Kidney (tissue), 14 donors: ENCODE measurements around the gene ASAP3. TPM values are rescaled to one million over a fixed set of nuclear protein-coding genes. Genes with fewer than 3 reads are reported as not detected.
"Not testable (repeated sequence)": the region's sequence is repeated elsewhere in the genome, so short reads cannot be mapped to it uniquely, and the experiment has no call there.

Experiments
- DNase-seq, 5 donors: peaks; one replicate each; pipeline ENCODE4 v3.0.0-alpha.2; 2013 to 2020
- FAIRE-seq: peaks from 2 replicates; lab custom pipeline; 2012; peaks lifted over from hg19 to GRCh38; lab: Jason Lieb, UNC
- H3K27ac ChIP-seq, 2 donors: one replicate each; pipeline ENCODE4 v1.7.0; 2013; ENCODE audit warnings: low read depth in 2 of 2, low read length in 2 of 2, inconsistent platforms in 1 of 2
- H3K27me3 ChIP-seq: one replicate; pipeline ENCODE4 v1.7.1; 2013; ENCODE audit warnings: low read length, inconsistent platforms; ENCODE audit not compliant: control insufficient read depth, insufficient read depth
- H3K36me3 ChIP-seq, 3 donors: one replicate each; pipeline versions ENCODE4 v1.7.0 to v1.7.1; 2013; ENCODE audit warnings: low read length in 3 of 3, control low read depth in 1 of 3, inconsistent platforms in 1 of 3; ENCODE audit not compliant: insufficient read depth in 3 of 3, control insufficient read depth in 2 of 3
- H3K4me1 ChIP-seq, 3 donors: one replicate each; pipeline versions ENCODE4 v1.7.0 to v1.7.1; 2013; ENCODE audit warnings: low read length in 3 of 3, inconsistent platforms in 1 of 3, low read depth in 1 of 3; ENCODE audit not compliant: control insufficient read depth in 2 of 3, insufficient read depth in 2 of 3
- H3K4me3 ChIP-seq, 3 donors: one replicate each; pipeline versions ENCODE4 v1.7.0 to v1.8.1; 2013; ENCODE audit warnings: low read length in 3 of 3, control low read depth in 1 of 3, inconsistent platforms in 1 of 3
- H3K9ac ChIP-seq, 3 donors: one replicate each; pipeline versions ENCODE4 v1.7.0 to v1.7.1; 2013; ENCODE audit warnings: low read length in 3 of 3, control low read depth in 1 of 3, inconsistent platforms in 1 of 3
- H3K9me3 ChIP-seq, 3 donors: one replicate each; pipeline versions ENCODE4 v1.7.0 to v1.7.1; 2013; ENCODE audit warnings: low read length in 3 of 3, control low read depth in 1 of 3, inconsistent platforms in 1 of 3; ENCODE audit not compliant: control insufficient read depth in 2 of 3, insufficient read depth in 1 of 3
- intact Hi-C: fragments of 100-400 bp; cut with DNase I; formaldehyde crosslinking; loops from one replicate; pipeline ENCODE4 v1.11.1; 2022
- polyA plus RNA-seq: library from polyadenylated mRNA; stranded (reverse); fragments of 350-450 nt; fragmentation: Illumina TruSeq; extraction: RNeasy Lipid Tissue Mini Kit (QIAGEN cat#74804); gene quantifications from one replicate; pipeline ENCODE4 v1.2.3, GENCODE V29; 2014; ENCODE audit warnings: low read depth, low replicate concordance; ENCODE audit not compliant: insufficient read depth
- total RNA-seq: library from RNA; stranded (reverse); fragmentation: NEBNext Ultra II Directional; extraction: Animal tissue kit (Norgen Biotek cat#: 25700); gene quantifications from one replicate; pipeline ENCODE4 v1.2.1, GENCODE V29; 2021
- TF ChIP-seq, protein P1 (sequence below): IDR thresholded peaks from 3 replicates; pipeline ENCODE4 v1.5.1; 2012; ENCODE audit warnings: mild to moderate bottlenecking, moderate library complexity, borderline replicate concordance; ENCODE audit not compliant: insufficient read depth; ENCODE audit errors: extremely low read depth
- donor health status: control.
- donor health status: control.
- donor health status: control.
- donor health status: control.
- donor health status: control.
- donor health status: DM: yes; HTN: yes; CAD: no.
- donor health status: Normal renal cell carcinoma (clear cell type).

Gene ASAP3
- total and polyA plus RNA-seq, 2 donors from 2014 or later = 29.9 to 37.8 TPM

DNA sequence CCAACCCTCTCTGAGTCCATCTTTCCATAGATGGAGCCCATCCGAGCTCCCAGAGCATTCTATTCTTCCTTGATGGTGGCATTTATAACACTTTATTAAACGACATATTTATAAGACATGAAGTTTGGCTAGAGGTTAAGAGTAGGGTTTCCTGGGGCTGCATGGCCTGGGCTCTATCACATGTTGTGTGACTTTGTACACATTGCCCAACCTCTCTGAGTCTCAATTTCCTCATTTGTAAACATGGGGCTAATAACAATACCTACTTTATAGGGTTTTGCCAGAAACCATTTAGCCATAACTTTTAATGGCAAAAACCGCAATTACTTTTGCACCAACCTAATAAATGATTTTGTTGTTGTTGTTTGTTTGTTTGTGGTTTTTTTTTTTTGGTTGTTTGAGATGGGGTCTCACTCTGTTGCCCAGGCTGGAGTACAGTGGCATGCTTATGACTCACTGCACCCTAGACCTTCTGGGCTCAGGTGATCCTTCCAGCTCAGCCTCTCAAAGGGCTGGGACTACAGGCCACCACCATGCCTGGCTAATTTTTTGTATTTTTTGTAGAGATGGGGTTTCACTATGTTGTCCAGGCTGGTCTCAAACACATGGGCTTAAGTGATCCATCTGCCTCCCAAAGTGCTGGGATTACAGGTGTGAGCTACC is 13.9 kb upstream of the ASAP3 start:
- TF ChIP-seq, protein P1, sequence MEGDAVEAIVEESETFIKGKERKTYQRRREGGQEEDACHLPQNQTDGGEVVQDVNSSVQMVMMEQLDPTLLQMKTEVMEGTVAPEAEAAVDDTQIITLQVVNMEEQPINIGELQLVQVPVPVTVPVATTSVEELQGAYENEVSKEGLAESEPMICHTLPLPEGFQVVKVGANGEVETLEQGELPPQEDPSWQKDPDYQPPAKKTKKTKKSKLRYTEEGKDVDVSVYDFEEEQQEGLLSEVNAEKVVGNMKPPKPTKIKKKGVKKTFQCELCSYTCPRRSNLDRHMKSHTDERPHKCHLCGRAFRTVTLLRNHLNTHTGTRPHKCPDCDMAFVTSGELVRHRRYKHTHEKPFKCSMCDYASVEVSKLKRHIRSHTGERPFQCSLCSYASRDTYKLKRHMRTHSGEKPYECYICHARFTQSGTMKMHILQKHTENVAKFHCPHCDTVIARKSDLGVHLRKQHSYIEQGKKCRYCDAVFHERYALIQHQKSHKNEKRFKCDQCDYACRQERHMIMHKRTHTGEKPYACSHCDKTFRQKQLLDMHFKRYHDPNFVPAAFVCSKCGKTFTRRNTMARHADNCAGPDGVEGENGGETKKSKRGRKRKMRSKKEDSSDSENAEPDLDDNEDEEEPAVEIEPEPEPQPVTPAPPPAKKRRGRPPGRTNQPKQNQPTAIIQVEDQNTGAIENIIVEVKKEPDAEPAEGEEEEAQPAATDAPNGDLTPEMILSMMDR = no peak

GRCh38 chr1:23496490-23497181 is 12.7 kb upstream of the ASAP3 start:
- no peak overlapping the region for H3K9ac ChIP-seq
- no peaks in the 10 kb centered on the region for H3K36me3 ChIP-seq
- intact Hi-C loops = loop anchor here (5.0 kb wide), 1 partner anchor 41 kb away; no protein-coding TSS in a partner anchor
- H3K4me3 ChIP-seq = no peak overlapping the region
- FAIRE-seq = no peak
- no peak overlapping the region for H3K27ac ChIP-seq
- TF ChIP-seq, protein P1 = no peak
- no peaks in the 10 kb centered on the region for H3K27me3 ChIP-seq
- H3K9me3 ChIP-seq = no peaks in the 10 kb centered on the region
- no peak for DNase-seq
- no peaks in the 10 kb centered on the region for H3K4me1 ChIP-seq

More for the DNA sequence above, 13.9 kb upstream of the ASAP3 start:
- peak overlapping the region in 1 of 3 donors; percentile 36 for H3K9ac ChIP-seq
- intact Hi-C loops = loop anchor here (5.0 kb wide), 1 partner anchor 39 kb away; no protein-coding TSS in a partner anchor
- DNase-seq = no peak
- no peaks in the 10 kb centered on the region for H3K27me3 ChIP-seq
- H3K36me3 ChIP-seq = no peaks in the 10 kb centered on the region
- H3K4me3 ChIP-seq = no peak overlapping the region
- H3K9me3 ChIP-seq = no peaks in the 10 kb centered on the region
- FAIRE-seq = no peak
- H3K27ac ChIP-seq = no peak overlapping the region
- H3K4me1 ChIP-seq = no peaks in the 10 kb centered on the region

- H3K9ac ChIP-seq = not testable (repeated sequence)
Measured at GRCh38 chr1:23494836-23495235, 10.9 kb upstream of the ASAP3 start.

DNA sequence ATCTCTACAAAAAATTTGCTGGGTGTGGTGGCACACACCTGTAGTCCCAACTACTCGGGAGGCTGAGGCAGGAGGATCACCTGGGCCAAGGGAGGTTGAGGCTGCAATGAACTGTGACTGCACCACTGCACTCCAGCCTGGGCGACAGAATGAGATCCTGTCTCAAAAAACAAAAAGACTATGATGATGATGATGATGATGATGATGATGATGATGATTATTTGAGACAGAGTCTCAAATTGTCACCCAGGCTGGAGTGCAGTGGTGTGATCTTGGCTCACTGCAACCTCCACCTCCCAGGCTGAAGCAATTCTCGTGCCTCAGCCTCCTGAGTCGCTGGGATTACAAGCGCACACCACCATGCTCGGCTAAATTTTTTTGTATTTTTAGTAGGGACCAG is 8.8 kb upstream of the ASAP3 start:
- DNase-seq, H3K9me3 ChIP-seq, H3K27ac ChIP-seq, H3K36me3 ChIP-seq, intact Hi-C loops, H3K4me1 ChIP-seq, FAIRE-seq, H3K9ac ChIP-seq, H3K27me3 ChIP-seq, H3K4me3 ChIP-seq: not testable (repeated sequence)

More at GRCh38 chr1:23494836-23495235, 10.9 kb upstream of the ASAP3 start:
- H3K36me3 ChIP-seq, H3K4me1 ChIP-seq, H3K4me3 ChIP-seq, H3K27ac ChIP-seq, H3K9me3 ChIP-seq, FAIRE-seq, DNase-seq, H3K27me3 ChIP-seq: not testable (repeated sequence)
- intact Hi-C loops = loop anchor here (5.0 kb wide), 1 partner anchor 42 kb away; no protein-coding TSS in a partner anchor
